ENCODE measurements around the gene MGAT5B. TPM values are rescaled to one million over a fixed set of nuclear protein-coding genes. Genes with fewer than 3 reads are reported as not detected.
"Not testable (repeated sequence)": the region's sequence is repeated elsewhere in the genome, so short reads cannot be mapped to it uniquely, and the experiment has no call there.

Gene MGAT5B
- total RNA-seq, 1 donor from 2014 or later: 6.3 TPM

- no peaks in the 10 kb centered on the region for H3K36me3 Mint-ChIP-seq (ENCODE audit: low read depth, unreplicated experiment)
- Histone ChIP-seq H3K4me1 (ENCODE audit: insufficient read depth, low read length) (peaks cover 9% of the 10 kb centered on the region), H3K36me3 (ENCODE audit: insufficient read depth, low read length) (no peaks in the 10 kb centered on the region), H3K4me2 (ENCODE audit: low read length) (no peak overlapping the region), H3K27me3 (ENCODE audit: insufficient read depth, low read length) (peaks cover 8% of the 10 kb centered on the region), H3K27ac (ENCODE audit: low read depth, low read length) (no peak overlapping the region), H3K9ac (ENCODE audit: low read length) (no peak overlapping the region), H3K79me2 (ENCODE audit: insufficient read depth, low read length) (no peaks in the 10 kb centered on the region), H3K4me3 (ENCODE audit: insufficient read depth, low read depth, low read length) (no peak overlapping the region), H2AFZ (ENCODE audit: low read depth, low read length) (no peak overlapping the region), H4K20me1 (ENCODE audit: insufficient read depth, low read length) (no peaks in the 10 kb centered on the region), H3K9me3 (ENCODE audit: insufficient read depth, low read depth, low read length) (no peaks in the 10 kb centered on the region)
- peaks cover 48% of the 10 kb centered on the region for H3K27me3 Mint-ChIP-seq (ENCODE audit: low read depth, unreplicated experiment)
- no peak overlapping the region for H3K27ac Mint-ChIP-seq (ENCODE audit: unreplicated experiment)
- TF ChIP-seq, protein P1, sequence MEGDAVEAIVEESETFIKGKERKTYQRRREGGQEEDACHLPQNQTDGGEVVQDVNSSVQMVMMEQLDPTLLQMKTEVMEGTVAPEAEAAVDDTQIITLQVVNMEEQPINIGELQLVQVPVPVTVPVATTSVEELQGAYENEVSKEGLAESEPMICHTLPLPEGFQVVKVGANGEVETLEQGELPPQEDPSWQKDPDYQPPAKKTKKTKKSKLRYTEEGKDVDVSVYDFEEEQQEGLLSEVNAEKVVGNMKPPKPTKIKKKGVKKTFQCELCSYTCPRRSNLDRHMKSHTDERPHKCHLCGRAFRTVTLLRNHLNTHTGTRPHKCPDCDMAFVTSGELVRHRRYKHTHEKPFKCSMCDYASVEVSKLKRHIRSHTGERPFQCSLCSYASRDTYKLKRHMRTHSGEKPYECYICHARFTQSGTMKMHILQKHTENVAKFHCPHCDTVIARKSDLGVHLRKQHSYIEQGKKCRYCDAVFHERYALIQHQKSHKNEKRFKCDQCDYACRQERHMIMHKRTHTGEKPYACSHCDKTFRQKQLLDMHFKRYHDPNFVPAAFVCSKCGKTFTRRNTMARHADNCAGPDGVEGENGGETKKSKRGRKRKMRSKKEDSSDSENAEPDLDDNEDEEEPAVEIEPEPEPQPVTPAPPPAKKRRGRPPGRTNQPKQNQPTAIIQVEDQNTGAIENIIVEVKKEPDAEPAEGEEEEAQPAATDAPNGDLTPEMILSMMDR (IDR thresholded peaks at IDR 0.05; ENCODE audit: insufficient read depth, low read depth, low read length): no peak
- TF ChIP-seq EZH2 (IDR thresholded peaks at IDR 0.05; ENCODE audit: insufficient read depth, low read length): no peak
- DNase-seq (ENCODE audit: low read depth): no peak
- H3K4me3 Mint-ChIP-seq (ENCODE audit: unreplicated experiment): no peak overlapping the region
- peaks cover 13% of the 10 kb centered on the region for H3K9me3 Mint-ChIP-seq (ENCODE audit: unreplicated experiment)
- FAIRE-seq: no peak
- H3K4me1 Mint-ChIP-seq (ENCODE audit: low read depth, unreplicated experiment): no peaks in the 10 kb centered on the region
Measured at GRCh38 chr17:76973040-76973439, 104.8 kb downstream of the MGAT5B start.

DNA sequence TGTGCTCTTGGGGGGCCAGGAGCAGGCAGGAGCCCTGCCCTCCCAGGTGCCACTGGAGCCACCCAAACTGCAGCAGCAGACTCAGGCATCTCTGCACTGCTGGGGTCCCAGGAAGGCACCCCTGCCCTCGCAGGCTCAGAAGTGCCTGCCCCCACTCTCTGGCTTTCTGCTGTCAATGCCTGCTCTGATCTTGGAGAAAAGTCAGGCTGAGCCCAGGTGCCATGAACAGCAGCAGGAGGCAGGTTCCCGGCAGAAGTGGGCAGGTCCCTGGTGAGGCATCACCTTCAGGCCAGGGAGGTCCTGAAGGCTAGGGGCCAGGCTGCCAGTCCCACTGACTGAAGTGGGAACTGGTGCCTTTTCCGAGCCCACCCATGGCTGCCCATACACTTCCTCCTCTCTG, 106.5 kb downstream of the MGAT5B start:
- H3K9ac ChIP-seq (ENCODE audit: low read length): no peak overlapping the region

GRCh38 chr17:76978050-76978449, 109.8 kb downstream of the MGAT5B start:
- not testable (repeated sequence) for FAIRE-seq; H4K20me1 ChIP-seq (ENCODE audit: insufficient read depth, low read length)

More for the DNA sequence above, 106.5 kb downstream of the MGAT5B start:
- Histone ChIP-seq H3K79me2 (ENCODE audit: insufficient read depth, low read length) (no peaks in the 10 kb centered on the region), H3K27ac (ENCODE audit: low read depth, low read length) (no peak overlapping the region), H3K36me3 (ENCODE audit: insufficient read depth, low read length) (no peaks in the 10 kb centered on the region), H3K4me2 (ENCODE audit: low read length) (no peak overlapping the region), H2AFZ (ENCODE audit: low read depth, low read length) (no peak overlapping the region), H3K4me1 (ENCODE audit: insufficient read depth, low read length) (peaks cover 3% of the 10 kb centered on the region), H3K27me3 (ENCODE audit: insufficient read depth, low read length) (peaks cover 9% of the 10 kb centered on the region), H3K9me3 (ENCODE audit: insufficient read depth, low read depth, low read length) (no peaks in the 10 kb centered on the region), H4K20me1 (ENCODE audit: insufficient read depth, low read length) (no peaks in the 10 kb centered on the region), H3K4me3 (ENCODE audit: insufficient read depth, low read depth, low read length) (no peak overlapping the region)
- H3K9me3 Mint-ChIP-seq (ENCODE audit: unreplicated experiment): peaks cover 22% of the 10 kb centered on the region
- FAIRE-seq: no peak
- H3K4me1 Mint-ChIP-seq (ENCODE audit: low read depth, unreplicated experiment): no peaks in the 10 kb centered on the region
- peaks cover 51% of the 10 kb centered on the region for H3K27me3 Mint-ChIP-seq (ENCODE audit: low read depth, unreplicated experiment)
- H3K27ac Mint-ChIP-seq (ENCODE audit: unreplicated experiment): no peak overlapping the region
- TF ChIP-seq, protein P1 (IDR thresholded peaks at IDR 0.05; ENCODE audit: insufficient read depth, low read depth, low read length): no peak
- TF ChIP-seq EZH2 (IDR thresholded peaks at IDR 0.05; ENCODE audit: insufficient read depth, low read length): no peak
- DNase-seq (ENCODE audit: low read depth): no peak
- no peak overlapping the region for H3K4me3 Mint-ChIP-seq (ENCODE audit: unreplicated experiment)
- peaks cover 2% of the 10 kb centered on the region for H3K36me3 Mint-ChIP-seq (ENCODE audit: low read depth, unreplicated experiment)

More at GRCh38 chr17:76978050-76978449, 109.8 kb downstream of the MGAT5B start:
- DNase-seq (ENCODE audit: low read depth); H3K4me3 ChIP-seq (ENCODE audit: insufficient read depth, low read depth, low read length); H3K36me3 ChIP-seq (ENCODE audit: insufficient read depth, low read length); H3K27ac Mint-ChIP-seq (ENCODE audit: unreplicated experiment); H2AFZ ChIP-seq (ENCODE audit: low read depth, low read length); H3K4me2 ChIP-seq (ENCODE audit: low read length); H3K4me3 Mint-ChIP-seq (ENCODE audit: unreplicated experiment); H3K9ac ChIP-seq (ENCODE audit: low read length); H3K4me1 Mint-ChIP-seq (ENCODE audit: low read depth, unreplicated experiment); H3K27ac ChIP-seq (ENCODE audit: low read depth, low read length); H3K36me3 Mint-ChIP-seq (ENCODE audit: low read depth, unreplicated experiment); H3K4me1 ChIP-seq (ENCODE audit: insufficient read depth, low read length); H3K79me2 ChIP-seq (ENCODE audit: insufficient read depth, low read length); H3K9me3 ChIP-seq (ENCODE audit: insufficient read depth, low read depth, low read length): not testable (repeated sequence)
- Mint-ChIP-seq H3K27me3 (ENCODE audit: low read depth, unreplicated experiment) (peaks cover 47% of the 10 kb centered on the region), H3K9me3 (ENCODE audit: unreplicated experiment) (peaks cover 22% of the 10 kb centered on the region)
- peaks cover 17% of the 10 kb centered on the region for H3K27me3 ChIP-seq (ENCODE audit: insufficient read depth, low read length)

All from astrocyte (in vitro differentiated cells and primary cell).